Lower lobe of right lung (tissue), 2 donors: ENCODE measurements around the gene PSMD2. TPM values are rescaled to one million over a fixed set of nuclear protein-coding genes. Genes with fewer than 3 reads are reported as not detected.
A peak's percentile ranks its signal among the peaks of the same experiment; 100 is the strongest.

Source experiments
- ATAC-seq, 2 donors: fragments of 200-7000 bp; cut with Tn5 transposase; one replicate each; pipeline ENCODE4 v1.9.1; 2020 to 2022; ENCODE audit warnings: mild to moderate bottlenecking in 2 of 2, moderate library complexity in 2 of 2
- DNase-seq: peaks from one replicate; pipeline ENCODE4 v3.0.0-alpha.2; 2020
- H3K27ac ChIP-seq: fragments of 200-600 bp; one replicate; pipeline ENCODE4 v1.8.0; 2022
- H3K27me3 ChIP-seq: fragments of 200-600 bp; one replicate; pipeline ENCODE4 v1.8.0; 2022; ENCODE audit warnings: low read depth
- H3K36me3 ChIP-seq: fragments of 200-600 bp; one replicate; pipeline ENCODE4 v1.8.0; 2022; ENCODE audit warnings: mild to moderate bottlenecking
- H3K4me1 ChIP-seq: fragments of 200-600 bp; one replicate; pipeline ENCODE4 v1.8.0; 2022
- H3K4me3 ChIP-seq: fragments of 200-600 bp; one replicate; pipeline ENCODE4 v1.8.0; 2022; ENCODE audit warnings: mild to moderate bottlenecking
- H3K9me3 ChIP-seq: fragments of 200-600 bp; one replicate; pipeline ENCODE4 v1.8.0; 2022
- CTCF ChIP-seq: fragments of 200-600 bp; IDR thresholded peaks from one replicate; pipeline ENCODE4 v1.8.0; 2022; ENCODE audit warnings: antibody characterized with exemption, mild to moderate bottlenecking
- intact Hi-C: fragments of 100-400 bp; cut with DNase I; formaldehyde crosslinking; loops from one replicate; pipeline ENCODE4 v1.11.0; 2022
- total RNA-seq: library from RNA; stranded (reverse); fragmentation: NEBNext Ultra II Directional; extraction: Animal tissue kit (Norgen Biotek cat#: 25700); gene quantifications from one replicate; pipeline ENCODE4 v1.2.1, GENCODE V29; 2021
- donor health status: DM: no; HTN: yes; CAD: no; lungs with severe emphysema.

PSMD2 gene
- total RNA-seq, 1 donor from 2014 or later = 135 TPM

DNA sequence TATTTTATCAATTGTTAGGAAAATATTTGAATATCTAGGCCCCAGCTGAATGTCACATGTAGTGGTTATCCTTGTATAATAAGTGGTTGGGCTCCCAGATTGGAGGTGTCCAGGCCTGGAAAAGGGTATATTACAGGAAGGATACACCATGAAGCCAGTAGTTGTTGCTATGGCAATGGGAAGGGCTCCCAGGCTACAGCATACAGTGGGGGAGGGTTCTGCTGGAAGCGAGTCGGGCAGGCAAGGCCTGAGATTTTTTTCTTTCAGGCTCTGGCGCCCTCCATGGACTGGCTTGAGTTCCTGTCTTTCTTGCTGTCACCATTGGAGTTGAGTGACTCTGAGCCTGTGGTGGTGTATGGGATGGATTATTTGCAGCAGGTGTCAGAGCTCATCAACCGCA lies 14.3 kb upstream of the PSMD2 start:
- H3K4me3 ChIP-seq = no peak overlapping the region
- DNase-seq (no peak), ATAC-seq (peak; percentile 8 to 15)
- no peaks in the 10 kb centered on the region for H3K4me1 ChIP-seq
- H3K36me3 ChIP-seq = no peaks in the 10 kb centered on the region
- no peak for TF ChIP-seq CTCF
- no peaks in the 10 kb centered on the region for H3K9me3 ChIP-seq
- no peaks in the 10 kb centered on the region for H3K27me3 ChIP-seq
- intact Hi-C loops = no loop called here
- H3K27ac ChIP-seq = no peak overlapping the region

GRCh38 chr3:184289426-184289938 lies 9.6 kb upstream of the PSMD2 start:
- H3K27ac ChIP-seq = no peak overlapping the region
- H3K27me3 ChIP-seq = no peaks in the 10 kb centered on the region
- no peaks in the 10 kb centered on the region for H3K9me3 ChIP-seq
- no peaks in the 10 kb centered on the region for H3K36me3 ChIP-seq
- intact Hi-C loops = no loop called here
- peak; percentile 49 to 54 for ATAC-seq
- peak; percentile 58 for DNase-seq
- H3K4me1 ChIP-seq = no peaks in the 10 kb centered on the region
- TF ChIP-seq CTCF = peak; percentile 54
- no peak overlapping the region for H3K4me3 ChIP-seq

DNA sequence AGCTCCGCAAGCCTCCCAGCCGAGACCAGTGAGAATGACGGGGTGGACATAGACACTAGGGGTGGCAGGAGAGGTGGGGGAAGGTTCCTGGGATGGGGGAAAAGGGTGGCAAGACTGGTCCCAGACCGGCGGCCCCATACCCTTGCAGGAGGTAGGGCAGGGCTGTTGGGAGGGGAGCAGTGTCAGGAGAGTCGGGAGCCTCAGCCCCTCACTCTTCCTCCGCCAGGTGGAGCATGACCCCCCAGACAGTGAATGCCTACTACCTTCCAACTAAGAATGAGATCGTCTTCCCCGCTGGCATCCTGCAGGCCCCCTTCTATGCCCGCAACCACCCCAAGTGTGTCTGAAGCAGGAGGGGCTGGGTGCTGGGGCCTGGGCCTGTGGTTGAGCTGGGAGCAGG lies 8.7 kb upstream of the PSMD2 start:
- no peak for TF ChIP-seq CTCF
- Histone ChIP-seq H3K4me3 (no peak overlapping the region), H3K27ac (no peak overlapping the region), H3K36me3 (no peaks in the 10 kb centered on the region), H3K9me3 (no peaks in the 10 kb centered on the region), H3K4me1 (no peaks in the 10 kb centered on the region), H3K27me3 (no peaks in the 10 kb centered on the region)
- DNase-seq (no peak), ATAC-seq (no peak)
- intact Hi-C loops = no loop called here

DNA sequence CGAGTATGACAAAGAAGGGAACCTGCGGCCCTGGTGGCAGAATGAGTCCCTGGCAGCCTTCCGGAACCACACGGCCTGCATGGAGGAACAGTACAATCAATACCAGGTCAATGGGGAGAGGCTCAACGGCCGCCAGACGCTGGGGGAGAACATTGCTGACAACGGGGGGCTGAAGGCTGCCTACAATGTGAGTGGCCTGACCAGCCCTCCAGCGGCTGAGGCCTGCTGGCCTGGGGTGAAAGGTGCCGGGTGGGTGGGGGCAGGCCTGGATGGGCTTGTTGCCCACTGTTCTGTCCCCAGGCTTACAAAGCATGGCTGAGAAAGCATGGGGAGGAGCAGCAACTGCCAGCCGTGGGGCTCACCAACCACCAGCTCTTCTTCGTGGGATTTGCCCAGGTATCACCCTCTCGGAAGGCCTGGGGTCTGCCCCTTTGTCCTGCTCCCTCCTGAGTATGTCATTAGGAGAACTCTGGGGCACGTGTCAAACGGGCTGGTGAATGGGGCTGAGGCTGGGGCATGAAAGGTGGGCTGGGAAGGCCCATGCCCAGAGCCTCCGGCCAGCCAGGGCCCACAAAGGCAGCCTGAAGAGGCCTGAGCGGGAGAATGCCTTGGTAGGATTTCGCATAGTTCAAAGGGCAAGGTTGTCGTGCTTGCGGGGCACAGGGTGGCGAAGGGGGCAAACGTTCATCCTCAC lies 7.8 kb upstream of the PSMD2 start:
- Histone ChIP-seq H3K9me3 (no peaks in the 10 kb centered on the region), H3K4me1 (no peaks in the 10 kb centered on the region), H3K27me3 (no peaks in the 10 kb centered on the region), H3K4me3 (no peak overlapping the region), H3K36me3 (no peaks in the 10 kb centered on the region), H3K27ac (no peak overlapping the region)
- intact Hi-C loops = no loop called here
- ATAC-seq (no peak), DNase-seq (no peak)
- no peak for TF ChIP-seq CTCF

- no peak for ATAC-seq
- H3K36me3 ChIP-seq = no peaks in the 10 kb centered on the region
- TF ChIP-seq CTCF = no peak
- no peak overlapping the region for H3K4me3 ChIP-seq
- H3K27me3 ChIP-seq = no peaks in the 10 kb centered on the region
- no peaks in the 10 kb centered on the region for H3K9me3 ChIP-seq
- no peak for DNase-seq
- no peaks in the 10 kb centered on the region for H3K4me1 ChIP-seq
- intact Hi-C loops = no loop called here
- H3K27ac ChIP-seq = no peak overlapping the region
Measured at GRCh38 chr3:184291738-184292445, 7.1 kb upstream of the PSMD2 start.
